Epithelial cell of proximal tubule (primary cell): Measurements from ENCODE around the gene LGI4. TPM values are rescaled to one million over a fixed set of nuclear protein-coding genes. Genes with fewer than 3 reads are reported as not detected.
"Not testable (repeated sequence)": the region's sequence is repeated elsewhere in the genome, so short reads cannot be mapped to it uniquely, and the experiment has no call there.

ENCODE experiments used
- DNase-seq: peaks from one replicate; pipeline ENCODE4 v3.0.0-alpha.2; 2011; ENCODE audit warnings: low read depth
- H3K4me3 ChIP-seq: 2 replicates; pipeline ENCODE4 v1.5.1; 2011; ENCODE audit warnings: low read depth, mild to moderate bottlenecking, low read length
- CTCF ChIP-seq: conservative IDR thresholded peaks from 2 replicates; pipeline ENCODE4 v1.5.1; 2012; ENCODE audit warnings: low read depth, mild to moderate bottlenecking, low read length
- total RNA-seq: library from RNA; depleted of rRNA; stranded (reverse); fragments of >200 nt; gene quantifications from 2 replicates; pipeline ENCODE4 v1.2.3, GENCODE V29; 2015

The LGI4 gene
- total RNA-seq, 1 donor from 2014 or later: not detected

GRCh38 chr19:35154525-35155406, 19.9 kb upstream of the LGI4 start, which contains the start of gene FXYD5:
TSS of gene FXYD5 (plus strand) at chr19:35154735. CDS start at chr19:35155551, 816 bp downstream.
- DNase-seq: no peak
- H3K4me3 ChIP-seq: peak within 1 kb of the TSS; percentile 70
- no peak for TF ChIP-seq CTCF

GRCh38 chr19:35153701-35154524, 19.1 kb upstream of the LGI4 start:
- H3K4me3 ChIP-seq: peak overlapping the region; percentile 70
- DNase-seq: no peak

GRCh38 chr19:35153129-35153522, 18.3 kb upstream of the LGI4 start:
- not testable (repeated sequence) for H3K4me3 ChIP-seq

More at GRCh38 chr19:35153701-35154524, 19.1 kb upstream of the LGI4 start:
- peak; percentile 56 for TF ChIP-seq CTCF

GRCh38 chr19:35151273-35152065, 16.6 kb upstream of the LGI4 start:
- no peak overlapping the region for H3K4me3 ChIP-seq
- DNase-seq: no peak
- TF ChIP-seq CTCF: no peak

More at GRCh38 chr19:35153129-35153522, 18.3 kb upstream of the LGI4 start:
- not testable (repeated sequence) for DNase-seq

GRCh38 chr19:35150445-35150844, 15.6 kb upstream of the LGI4 start:
- no peak overlapping the region for H3K4me3 ChIP-seq
- no peak for TF ChIP-seq CTCF
- DNase-seq: no peak

- no peak overlapping the region for H3K4me3 ChIP-seq
- DNase-seq: no peak
- no peak for TF ChIP-seq CTCF
Observed at GRCh38 chr19:35149463-35149862, 14.6 kb upstream of the LGI4 start.
